CD4-positive, alpha-beta T cell treated with Interferon alpha-2 for 1 hour (primary cell): ENCODE data around the gene SMIM36.
"Not testable (repeated sequence)": the region's sequence is repeated elsewhere in the genome, so short reads cannot be mapped to it uniquely, and the experiment has no call there.

Experiments
- DNase-seq, 2 donors: peaks; one replicate each; pipeline ENCODE4 v3.0.0-alpha.2; 2020 to 2022

SMIM36 gene

GRCh38 chr17:55433029-55433628, 78.1 kb downstream of the SMIM36 start:
- no peak for DNase-seq

GRCh38 chr17:55432358-55433028, 78.8 kb downstream of the SMIM36 start:
- DNase-seq = no peak

GRCh38 chr17:55431914-55432313, 79.3 kb downstream of the SMIM36 start:
- DNase-seq = not testable (repeated sequence)

GRCh38 chr17:55430541-55431288, 80.5 kb downstream of the SMIM36 start:
- no peak for DNase-seq

- no peak for DNase-seq
Measured at GRCh38 chr17:55427587-55427882, 83.7 kb downstream of the SMIM36 start.

- no peak for DNase-seq
Measured at GRCh38 chr17:55426851-55427586, 84.2 kb downstream of the SMIM36 start.

GRCh38 chr17:55424893-55425540, 86.2 kb downstream of the SMIM36 start:
- no peak for DNase-seq

- no peak for DNase-seq
Measured at GRCh38 chr17:55423535-55423934, 87.7 kb downstream of the SMIM36 start.

GRCh38 chr17:55422828-55423164, 88.5 kb downstream of the SMIM36 start:
- DNase-seq = not testable (repeated sequence)

- peak in 1 of 2 donors; percentile 5 for DNase-seq
Measured at GRCh38 chr17:55421179-55421934, 89.9 kb downstream of the SMIM36 start, which contains the start of gene MMD. MMD (minus strand) TSS chr17:55421835; CDS start chr17:55421695, 140 bp downstream.

- peak; percentile 15 to 43 for DNase-seq
Measured at GRCh38 chr17:55420776-55421178, 90.5 kb downstream of the SMIM36 start.

GRCh38 chr17:55420067-55420775, 91.0 kb downstream of the SMIM36 start:
- peak; percentile 72 to 81 for DNase-seq

GRCh38 chr17:55418369-55419268, 92.6 kb downstream of the SMIM36 start:
- no peak for DNase-seq

GRCh38 chr17:55417411-55418268, 93.6 kb downstream of the SMIM36 start:
- DNase-seq = no peak

- no peak for DNase-seq
Measured at GRCh38 chr17:55416470-55417052, 94.7 kb downstream of the SMIM36 start.

GRCh38 chr17:55416000-55416399, 95.3 kb downstream of the SMIM36 start:
- no peak for DNase-seq

- DNase-seq = no peak
Measured at GRCh38 chr17:55414983-55415382, 96.3 kb downstream of the SMIM36 start.

GRCh38 chr17:55413825-55414489, 97.3 kb downstream of the SMIM36 start:
- peak in 1 of 2 donors; percentile 36 for DNase-seq
